H9 (cell line): ENCODE data around the gene LAMC1. TPM values are rescaled to one million over a fixed set of nuclear protein-coding genes. Genes with fewer than 3 reads are reported as not detected.
A peak's percentile ranks its signal among the peaks of the same experiment; 100 is the strongest.

Source experiments
- DNase-seq: peaks from one replicate; pipeline ENCODE4 v3.0.0-alpha.2; 2017
- H2AFZ ChIP-seq: one replicate; pipeline ENCODE4 v1.6.1; 2013; ENCODE audit warnings: mild to moderate bottlenecking, low read length, control low read depth, moderate library complexity
- H2AK5ac ChIP-seq: 2 replicates; pipeline ENCODE4 v1.6.1; 2013; ENCODE audit warnings: low read length, control low read depth, mixed read lengths; ENCODE audit not compliant: insufficient read length
- H2BK120ac ChIP-seq: one replicate; pipeline ENCODE4 v1.6.1; 2013; ENCODE audit warnings: low read depth, mild to moderate bottlenecking, low read length, control low read depth, inconsistent platforms; ENCODE audit not compliant: poor library complexity, severe bottlenecking
- H2BK12ac ChIP-seq: 2 replicates; pipeline ENCODE4 v1.6.1; 2013; ENCODE audit warnings: low read length, control low read depth, mixed read lengths, low read depth; ENCODE audit not compliant: insufficient read length
- H2BK15ac ChIP-seq: 2 replicates; pipeline ENCODE4 v1.6.1; 2013; ENCODE audit warnings: low read depth, low read length, control low read depth
- H2BK20ac ChIP-seq: one replicate; pipeline ENCODE4 v1.6.1; 2013; ENCODE audit warnings: low read depth, mild to moderate bottlenecking, low read length, control low read depth, inconsistent platforms; ENCODE audit not compliant: poor library complexity, severe bottlenecking
- H2BK5ac ChIP-seq: 2 replicates; pipeline ENCODE4 v1.6.1; 2013; ENCODE audit warnings: low read length, control low read depth, mixed read lengths; ENCODE audit not compliant: insufficient read length
- H3K14ac ChIP-seq: 2 replicates; pipeline ENCODE4 v1.6.1; 2013; ENCODE audit warnings: low read length, control low read depth; ENCODE audit not compliant: insufficient read depth
- H3K18ac ChIP-seq: 2 replicates; pipeline ENCODE4 v1.6.1; 2013; ENCODE audit warnings: low read depth, mild to moderate bottlenecking, mixed read lengths, low read length, control low read depth; ENCODE audit not compliant: insufficient read length
- H3K23ac ChIP-seq: 2 replicates; pipeline ENCODE4 v1.6.1; 2013; ENCODE audit warnings: low read length, control low read depth, mixed read lengths, low read depth; ENCODE audit not compliant: insufficient read length
- H3K23me2 ChIP-seq: 2 replicates; pipeline ENCODE4 v1.6.1; 2013; ENCODE audit warnings: low read depth, mild to moderate bottlenecking, mixed read lengths, low read length, control low read depth; ENCODE audit not compliant: insufficient read length, poor library complexity, severe bottlenecking
- H3K27ac ChIP-seq: 2 replicates; pipeline ENCODE4 v1.5.1; 2013; ENCODE audit warnings: low read length, control low read depth, mixed read lengths, low read depth; ENCODE audit not compliant: insufficient read length
- H3K27me3 ChIP-seq: 2 replicates; pipeline ENCODE4 v1.6.1; 2013; ENCODE audit warnings: low read length, control low read depth, inconsistent platforms; ENCODE audit not compliant: insufficient read depth
- H3K4ac ChIP-seq: 2 replicates; pipeline ENCODE4 v1.6.1; 2013; ENCODE audit warnings: low read depth, mild to moderate bottlenecking, control low read depth, inconsistent platforms, low read length, moderate library complexity
- H3K4me1 ChIP-seq: 2 replicates; pipeline ENCODE4 v1.6.1; 2013; ENCODE audit warnings: low read length, control low read depth, inconsistent platforms; ENCODE audit not compliant: insufficient read depth
- H3K4me2 ChIP-seq: 2 replicates; pipeline ENCODE4 v1.6.1; 2013; ENCODE audit warnings: low read length, control low read depth, mixed read lengths; ENCODE audit not compliant: insufficient read length, insufficient read depth
- H3K56ac ChIP-seq: 2 replicates; pipeline ENCODE4 v1.6.1; 2013; ENCODE audit warnings: low read depth, mild to moderate bottlenecking, mixed read lengths, low read length, control low read depth; ENCODE audit not compliant: insufficient read length
- H3K79me1 ChIP-seq: 2 replicates; pipeline ENCODE4 v1.6.1; 2013; ENCODE audit warnings: low read depth, mild to moderate bottlenecking, moderate library complexity, low read length, control low read depth, inconsistent platforms; ENCODE audit not compliant: insufficient read depth, poor library complexity, severe bottlenecking
- H3K79me2 ChIP-seq: 2 replicates; pipeline ENCODE4 v1.6.1; 2013; ENCODE audit warnings: low read length, control low read depth, inconsistent platforms; ENCODE audit not compliant: insufficient read depth
- H3K9ac ChIP-seq: 2 replicates; pipeline ENCODE4 v1.6.1; 2013; ENCODE audit warnings: low read length, control low read depth, mixed read lengths; ENCODE audit not compliant: insufficient read length; ENCODE audit errors: extremely low read depth
- H3K9me3 ChIP-seq: one replicate; pipeline ENCODE4 v1.6.1; 2013; ENCODE audit warnings: low read depth, low read length, inconsistent platforms; ENCODE audit not compliant: control insufficient read depth
- H3T11ph ChIP-seq: one replicate; pipeline ENCODE4 v1.6.1; 2013; ENCODE audit warnings: mild to moderate bottlenecking, low read length, control low read depth, inconsistent platforms
- H4K20me1 ChIP-seq: one replicate; pipeline ENCODE4 v1.6.1; 2013; ENCODE audit not compliant: control insufficient read depth, insufficient read length, insufficient read depth
- H4K5ac ChIP-seq: 2 replicates; pipeline ENCODE4 v1.6.1; 2013; ENCODE audit warnings: low read depth, mild to moderate bottlenecking, mixed read lengths, low read length, control low read depth; ENCODE audit not compliant: insufficient read length
- H4K8ac ChIP-seq: replicated peaks from 2 replicates; pipeline ENCODE4 v1.6.1; 2013; ENCODE audit warnings: low read length, control low read depth, mixed read lengths, low read depth; ENCODE audit not compliant: insufficient read length
- H4K91ac ChIP-seq: 2 replicates; pipeline ENCODE4 v1.6.1; 2013; ENCODE audit warnings: low read depth, mild to moderate bottlenecking, moderate library complexity, mixed read lengths, low read length, control low read depth; ENCODE audit not compliant: insufficient read length
- H3K27ac Mint-ChIP-seq, 3 experiments: 2 replicates in 2 of 3; 3 replicates in 1 of 3; pipeline ENCODE4 v1.8.0; 2020 to 2021; ENCODE audit warnings: mixed read lengths in 3 of 3, mild to moderate bottlenecking in 1 of 3, moderate library complexity in 1 of 3
- H3K27me3 Mint-ChIP-seq: 2 replicates; pipeline ENCODE4 v1.8.0; 2021; ENCODE audit warnings: low read depth, mild to moderate bottlenecking, moderate library complexity, mixed read lengths
- H3K36me3 Mint-ChIP-seq, 3 experiments: 2 replicates in 2 of 3; 3 replicates in 1 of 3; pipeline ENCODE4 v1.8.0; 2020 to 2021; ENCODE audit warnings: low read depth in 3 of 3, mixed read lengths in 3 of 3; ENCODE audit not compliant: insufficient read depth in 1 of 3
- H3K4me1 Mint-ChIP-seq, 2 experiments: 2 replicates each; pipeline ENCODE4 v1.8.0; 2020; ENCODE audit warnings: mixed read lengths in 2 of 2
- H3K4me3 Mint-ChIP-seq, 2 experiments: 2 replicates in 1 of 2; 3 replicates in 1 of 2; pipeline ENCODE4 v1.8.0; 2020 to 2021; ENCODE audit warnings: mild to moderate bottlenecking in 2 of 2, mixed read lengths in 2 of 2, moderate library complexity in 1 of 2
- H3K9me3 Mint-ChIP-seq, 2 experiments: 2 replicates in 1 of 2; 3 replicates in 1 of 2; pipeline ENCODE4 v1.8.0; 2020; ENCODE audit warnings: mild to moderate bottlenecking in 2 of 2, mixed read lengths in 2 of 2, moderate library complexity in 1 of 2
- CTCF ChIP-seq: fragments of 200-600 bp; sonication (generic); conservative IDR thresholded peaks from 3 replicates; pipeline ENCODE4 v1.8.0; 2021; ENCODE audit warnings: antibody characterized with exemption, mild to moderate bottlenecking
- WGBS: extraction: QIAGEN DNeasy Blood & Tissue Kit; methylation state at CpG from one replicate; pipeline ENCODE4 v1.1.7; 2013; ENCODE audit warnings: missing lambda C conversion rate, low lambda C conversion rate, mixed read lengths; ENCODE audit not compliant: insufficient read length; ENCODE audit errors: extremely low coverage; 5-methylcytosine and 5-hydroxymethylcytosine counted together
- total RNA-seq: library from RNA; stranded (reverse); gene quantifications from 2 replicates; pipeline ENCODE4 v1.2.1, GENCODE V29; 2021

Gene LAMC1
- total RNA-seq, 1 experiment from 2014 or later, result 96.2 TPM

GRCh38 chr1:183077097-183077496 lies 53.9 kb downstream of the LAMC1 start:
- H3K4me1 Mint-ChIP-seq, result peaks cover 17 to 20% of the 10 kb centered on the region in 2 experiments
- Histone ChIP-seq H2AFZ (no peak overlapping the region), H3K23ac (no peak overlapping the region), H3K4me1 (no peaks in the 10 kb centered on the region), H4K20me1 (no peaks in the 10 kb centered on the region), H2BK5ac (no peak overlapping the region), H3K79me2 (no peaks in the 10 kb centered on the region), H2BK15ac (no peak overlapping the region), H3K9me3 (no peaks in the 10 kb centered on the region), H3K23me2 (no peaks in the 10 kb centered on the region), H2BK12ac (no peak overlapping the region), H3T11ph (no peak overlapping the region), H3K9ac (no peak overlapping the region), H2BK120ac (no peak overlapping the region), H3K14ac (no peak overlapping the region), H4K8ac (no peak overlapping the region), H3K18ac (no peak overlapping the region), H2BK20ac (no peak overlapping the region), H2AK5ac (no peak overlapping the region), H3K4ac (no peak overlapping the region), H3K27me3 (no peaks in the 10 kb centered on the region), H3K27ac (no peak overlapping the region), H4K5ac (no peak overlapping the region), H4K91ac (no peak overlapping the region), H3K56ac (no peak overlapping the region), H3K4me2 (no peak overlapping the region), H3K79me1 (no peaks in the 10 kb centered on the region)
- no peaks in the 10 kb centered on the region for H3K27me3 Mint-ChIP-seq
- no peak for DNase-seq
- 0 out of 7 replicates have a peak overlapping the region, but pooled peaks of 1 of the 3 experiments have one; percentile 28 for H3K27ac Mint-ChIP-seq
- no peak for TF ChIP-seq CTCF
- peaks cover 5 to 6% of the 10 kb centered on the region in 2 experiments for H3K9me3 Mint-ChIP-seq
- peaks cover 5 to 6% (median 6%) of the 10 kb centered on the region in 3 experiments for H3K36me3 Mint-ChIP-seq
- no CpG with 5 or more reads among the region's 1 CpG for WGBS
- no peak overlapping the region for H3K4me3 Mint-ChIP-seq
